T follicular helper cell (primary cell): ENCODE results near the gene ZXDC.

ENCODE experiments used
- DNase-seq: peaks from one replicate; pipeline ENCODE4 v3.0.0-alpha.2; 2020; ENCODE audit warnings: low read depth

ZXDC gene

DNA sequence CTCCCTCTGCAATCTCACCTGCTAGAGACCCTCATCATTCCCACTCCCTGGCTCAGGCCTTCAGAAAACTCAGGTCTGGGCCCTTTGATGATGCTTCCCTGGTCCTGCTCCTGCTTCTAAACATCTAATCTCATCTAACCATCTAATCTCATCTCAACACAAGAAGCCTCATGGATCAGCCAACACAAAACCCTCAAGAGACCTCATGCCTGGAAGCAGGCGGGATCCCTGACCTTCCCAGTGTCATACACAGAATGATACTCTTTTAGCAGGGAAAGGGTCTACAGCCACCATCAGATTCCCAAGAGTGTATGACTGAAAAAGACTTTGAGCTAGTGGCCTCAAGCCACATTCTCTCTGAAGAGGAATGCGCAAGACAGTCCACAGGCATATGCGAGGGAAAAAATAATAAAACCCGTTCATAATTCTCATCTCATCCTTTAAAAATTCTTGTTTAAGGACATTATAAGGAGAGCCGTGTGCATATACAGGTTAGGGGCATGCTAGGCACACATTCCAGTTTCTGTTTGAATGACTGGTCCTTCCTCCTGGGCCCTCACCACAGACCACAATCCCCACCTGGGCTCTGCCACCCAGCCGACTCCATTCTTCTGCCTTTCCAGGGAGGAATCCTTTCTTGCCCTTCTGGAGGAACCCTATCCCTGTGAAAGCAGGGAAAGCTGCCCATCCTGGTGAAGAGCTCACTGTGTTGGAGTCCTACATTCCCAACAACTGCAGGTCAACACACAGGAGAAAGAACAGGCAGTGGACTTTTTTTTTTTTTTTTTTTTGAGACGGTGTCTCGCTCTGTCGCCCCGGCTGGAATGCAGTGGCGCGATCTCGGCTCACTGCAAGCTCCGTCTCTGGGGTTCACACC is 2.2 kb downstream of the ZXDC start:
- no peak for DNase-seq

DNA sequence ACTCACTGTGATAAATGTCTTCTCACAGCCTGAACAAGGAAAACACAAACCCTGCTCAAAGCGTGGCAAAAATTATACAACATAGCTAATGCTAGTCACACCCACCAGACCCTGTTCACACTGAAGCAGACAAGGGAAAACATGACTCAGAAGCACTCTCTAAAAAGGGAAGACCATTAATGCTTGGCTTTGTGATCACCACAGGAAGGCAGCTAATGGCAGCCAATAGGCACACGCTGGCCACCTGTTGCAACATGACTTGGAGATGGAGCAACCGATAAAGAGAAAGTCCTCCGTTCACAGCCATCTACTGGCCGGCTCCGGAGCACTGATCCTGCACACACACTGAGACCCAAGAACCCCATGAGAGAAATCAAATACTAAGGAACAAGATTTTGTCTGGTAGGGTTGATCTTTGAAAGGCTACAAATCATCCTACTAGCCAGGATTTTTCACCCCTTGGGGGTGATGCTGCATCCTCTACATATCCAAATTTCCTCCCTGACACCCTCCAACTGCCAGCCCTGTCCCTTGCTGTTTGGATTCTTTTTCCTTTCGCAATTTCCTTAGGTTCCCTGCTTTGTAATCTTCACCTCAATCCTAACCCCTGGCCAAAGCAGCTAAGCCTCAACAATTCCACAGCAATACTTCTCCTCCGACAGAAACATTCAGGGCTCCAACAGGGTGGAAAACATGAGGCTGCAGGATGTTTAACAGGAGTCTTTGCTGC is 3.2 kb downstream of the ZXDC start:
- no peak for DNase-seq

DNA sequence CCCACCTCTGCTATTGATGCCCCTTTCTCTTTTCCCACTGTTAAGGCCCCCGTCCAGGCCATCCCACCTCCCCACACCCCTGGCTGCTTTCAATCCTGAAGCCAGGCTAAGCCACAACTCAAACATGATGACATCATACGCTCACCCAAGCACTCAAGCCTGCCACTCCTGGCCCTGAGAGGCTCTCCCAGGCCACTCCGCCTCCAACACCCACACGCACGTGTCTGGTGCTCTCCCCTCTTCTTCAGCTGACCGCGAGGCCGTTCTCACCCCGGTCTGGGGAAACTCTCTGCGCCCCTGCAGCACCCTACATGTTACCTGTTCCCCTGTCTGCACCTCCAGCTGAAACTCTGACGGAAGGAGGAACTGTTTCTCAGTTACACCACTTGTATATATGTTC is 6.2 kb downstream of the ZXDC start:
- DNase-seq, result no peak

DNA sequence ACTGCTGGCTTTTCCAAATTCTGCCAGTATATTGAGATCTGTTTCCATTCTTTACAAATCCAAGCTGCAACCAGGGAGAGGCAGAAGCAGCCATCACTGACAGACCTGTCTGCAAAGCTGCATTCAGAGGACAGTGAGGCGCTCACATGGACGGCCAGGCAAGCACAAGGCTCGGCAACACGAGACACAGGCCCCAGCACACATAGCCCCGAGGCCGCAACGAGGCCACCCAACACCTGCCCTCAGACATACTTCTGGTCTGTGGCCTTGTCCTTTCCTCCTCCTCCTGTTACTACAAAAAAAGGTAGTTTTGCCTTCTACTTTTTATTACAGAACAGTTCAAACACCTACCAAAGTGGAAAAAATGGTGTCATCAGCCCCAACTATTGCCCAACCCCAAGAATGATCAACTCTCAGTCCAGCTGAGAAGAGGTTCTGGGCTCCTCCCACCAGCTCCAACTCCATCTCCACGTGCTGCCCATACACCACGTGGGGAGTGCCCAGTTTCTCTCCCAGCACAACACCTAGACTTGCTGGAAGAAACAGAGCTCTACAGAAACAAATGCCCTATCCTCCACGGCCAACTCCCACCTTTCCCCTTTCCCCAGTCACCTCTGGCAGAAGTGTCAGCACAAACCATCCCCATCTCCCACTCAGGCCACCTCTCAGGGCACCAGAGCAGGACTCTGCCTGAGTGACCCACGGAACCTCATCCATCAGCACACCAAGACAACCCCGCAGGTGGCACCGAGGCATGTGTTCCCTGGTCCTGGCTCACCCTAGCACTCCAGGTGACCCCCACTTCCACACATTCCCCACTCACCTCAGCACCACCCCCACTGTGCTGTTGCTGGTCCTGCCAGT is 7.4 kb downstream of the ZXDC start:
- DNase-seq, result no peak

DNA sequence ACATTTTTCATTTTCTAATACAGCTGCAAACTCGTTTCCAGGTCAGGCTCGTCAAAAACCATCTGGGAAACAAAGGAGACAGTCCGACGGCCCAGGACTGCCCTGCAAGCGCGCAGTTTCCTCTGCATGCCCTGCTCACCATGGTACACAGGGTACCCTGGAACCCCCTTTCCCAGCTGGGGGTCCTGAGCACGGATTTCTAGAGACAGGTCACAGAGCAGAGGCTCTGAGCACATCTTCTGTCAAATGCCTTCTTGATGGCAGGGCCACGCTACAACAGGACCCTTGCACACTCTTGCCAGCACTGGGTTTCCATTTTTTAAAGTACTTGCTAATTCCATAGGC is 8.1 kb downstream of the ZXDC start:
- DNase-seq, result no peak

DNA sequence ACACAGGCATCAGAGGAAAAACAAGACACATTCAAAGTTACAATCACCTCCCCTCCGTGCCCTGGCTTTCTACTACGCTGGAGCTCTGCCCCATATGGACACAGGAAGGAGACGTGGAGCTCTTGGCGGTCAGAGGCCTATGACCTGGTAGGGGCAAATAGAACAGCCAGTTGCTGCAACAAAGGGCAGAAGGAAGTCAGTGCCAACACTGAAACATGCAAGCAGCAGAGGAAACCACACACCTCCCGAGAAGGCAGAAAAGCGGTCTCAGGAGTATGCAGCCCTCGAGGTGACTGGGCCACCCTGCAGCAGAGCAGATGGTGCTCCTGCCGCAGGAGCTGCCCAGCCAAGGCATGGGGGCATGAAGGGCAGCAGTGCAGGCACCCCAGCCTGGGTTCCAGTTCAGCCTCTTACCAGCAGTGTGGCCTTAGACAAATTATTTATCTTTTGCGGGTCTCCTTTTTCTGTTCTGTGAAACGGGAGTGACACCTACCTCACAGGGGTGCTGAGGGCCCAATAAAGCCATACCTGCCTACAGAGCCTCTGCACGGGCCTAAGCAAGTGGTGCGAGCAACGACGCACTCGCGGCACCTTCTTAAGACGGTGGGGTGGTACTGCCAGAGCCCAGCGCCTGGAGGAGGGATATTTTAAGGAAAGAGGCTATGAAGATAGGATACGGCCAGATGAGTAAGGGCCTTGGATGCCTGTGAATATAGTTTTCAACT is 8.6 kb downstream of the ZXDC start:
- DNase-seq, result no peak

DNA sequence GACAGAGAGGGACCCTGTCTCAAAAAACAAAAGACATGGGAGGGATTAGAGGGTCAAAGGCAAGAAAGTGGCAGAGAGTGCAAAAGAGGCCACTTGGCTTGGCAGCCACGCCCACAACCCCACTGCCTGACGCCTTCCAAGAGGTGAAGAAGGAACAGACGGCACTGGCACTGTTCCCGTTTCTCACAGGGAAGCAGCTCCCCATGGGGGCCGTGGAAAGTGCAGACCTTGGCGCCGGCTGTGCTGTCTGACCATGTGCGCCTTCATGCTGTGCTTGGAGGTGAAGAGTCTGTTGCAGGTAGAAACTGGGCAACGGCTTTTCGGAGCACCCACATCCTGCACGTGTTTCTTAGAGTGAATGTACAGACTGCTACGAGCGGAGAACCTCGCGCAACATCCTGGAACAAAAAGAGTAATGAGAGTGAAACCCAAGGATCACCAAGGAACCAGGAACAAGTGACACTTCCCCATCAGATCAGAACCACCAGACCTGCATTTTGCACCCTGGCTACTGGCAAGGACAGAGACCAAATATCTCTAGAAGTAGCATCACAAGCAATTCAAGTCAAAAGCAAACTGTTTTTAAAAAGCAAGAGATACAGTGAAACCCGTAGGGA is 9.7 kb downstream of the ZXDC start:
- no peak for DNase-seq

DNA sequence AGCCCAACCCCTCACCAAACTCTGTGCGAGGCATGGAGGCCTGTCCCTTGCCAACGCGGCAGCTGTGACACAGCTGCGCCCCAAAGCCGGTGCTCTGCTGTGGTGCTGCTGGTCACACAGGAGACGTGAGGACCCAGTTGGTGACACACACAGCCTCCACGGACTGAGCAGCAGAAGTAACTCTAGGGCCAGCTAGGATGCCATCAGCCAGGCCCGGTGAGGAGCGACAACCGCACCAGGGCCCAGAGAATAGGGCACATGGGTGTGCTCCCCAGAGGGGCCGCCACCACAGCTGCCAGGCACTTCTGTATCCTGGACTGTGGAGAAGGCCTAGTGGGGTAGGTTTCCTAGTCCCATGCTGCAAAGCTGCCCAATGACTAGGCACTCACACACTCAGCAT is 10.7 kb downstream of the ZXDC start:
- no peak for DNase-seq

DNA sequence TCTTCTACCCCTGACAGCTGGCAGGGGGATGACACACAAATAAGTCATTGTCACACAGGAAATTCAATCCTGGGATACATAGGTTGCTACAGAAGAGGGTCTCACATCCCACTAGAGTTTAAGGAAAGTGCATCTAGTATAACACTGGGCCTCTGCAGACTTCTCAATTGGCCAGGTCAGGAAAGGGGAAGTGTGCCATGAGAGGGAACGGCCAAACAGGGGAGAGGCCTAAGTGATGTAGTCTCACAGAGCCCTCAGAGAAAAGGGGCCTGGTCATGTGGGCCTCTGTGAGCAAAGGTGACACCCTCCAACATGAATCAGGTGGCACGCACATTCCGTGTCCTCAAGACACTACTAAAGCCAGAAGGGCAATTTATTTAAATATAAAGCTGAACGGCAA is 11.2 kb downstream of the ZXDC start:
- DNase-seq, result no peak

DNA sequence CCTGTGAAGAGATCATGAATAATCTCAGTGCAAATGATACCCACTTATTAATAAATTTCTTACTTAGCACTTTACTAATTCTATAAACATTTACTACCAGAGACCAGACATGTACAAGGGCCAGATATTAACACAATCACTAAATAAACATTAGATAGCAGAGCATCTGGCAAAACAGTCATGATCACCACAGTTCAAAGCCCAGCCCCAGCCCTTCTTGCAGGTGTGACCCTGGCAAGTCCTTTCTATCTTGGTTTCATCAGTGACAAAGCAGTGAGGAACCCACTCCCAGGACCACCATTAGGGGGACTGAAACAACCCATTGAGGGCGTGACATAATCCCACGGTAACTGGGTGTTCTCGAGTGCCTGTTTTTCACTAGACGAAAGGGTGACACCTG is 11.6 kb downstream of the ZXDC start:
- DNase-seq, result no peak

DNA sequence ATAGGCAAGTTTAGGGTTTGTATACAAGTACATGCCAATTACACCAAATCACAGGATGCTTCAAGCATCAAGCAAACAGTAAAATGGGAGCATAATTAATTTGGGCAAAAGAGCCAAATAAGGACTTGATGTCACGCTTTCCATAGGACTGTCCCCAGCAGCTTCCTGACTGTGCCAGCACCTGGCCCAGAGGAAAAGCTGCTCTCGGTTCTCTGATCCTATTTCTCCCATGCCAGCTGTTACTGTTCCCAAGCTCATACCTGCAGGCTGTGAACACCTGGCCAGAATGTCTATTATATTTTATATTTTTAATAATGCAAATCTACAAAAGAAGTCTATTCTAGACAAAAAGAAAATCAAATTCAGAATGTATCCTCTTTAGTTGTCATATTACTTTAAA is 12.2 kb downstream of the ZXDC start:
- DNase-seq, result no peak

DNA sequence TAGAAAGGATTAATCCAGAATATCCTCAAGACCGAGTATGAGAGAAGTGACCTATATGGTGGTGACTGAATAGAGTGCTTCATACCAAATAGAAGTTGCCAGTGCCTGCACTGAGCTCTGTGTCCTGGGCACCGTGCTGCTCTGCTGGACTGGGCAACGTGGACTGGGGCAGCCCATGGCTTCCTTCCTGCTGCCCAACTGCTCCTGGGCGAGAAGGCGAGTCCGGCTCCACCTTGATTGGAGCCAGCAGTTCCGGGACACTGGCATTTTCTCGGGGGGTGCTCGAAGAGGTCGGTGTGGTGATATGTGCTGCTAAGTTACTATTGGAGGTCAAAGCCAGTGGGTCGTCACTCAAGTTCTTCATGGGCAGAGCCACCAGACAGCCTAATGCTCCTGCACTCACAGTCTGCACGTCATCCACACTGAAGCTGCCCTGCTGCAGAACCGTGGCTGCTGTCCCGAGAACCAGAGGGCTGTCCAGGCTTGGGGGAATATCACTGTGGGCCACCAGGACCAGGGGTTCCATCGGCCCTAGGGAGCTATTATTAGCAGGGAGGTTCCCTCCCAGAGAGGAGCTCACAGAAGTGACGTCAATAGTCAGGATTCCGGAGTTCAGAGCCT is 14.1 kb downstream of the ZXDC start:
- DNase-seq, result no peak

DNA sequence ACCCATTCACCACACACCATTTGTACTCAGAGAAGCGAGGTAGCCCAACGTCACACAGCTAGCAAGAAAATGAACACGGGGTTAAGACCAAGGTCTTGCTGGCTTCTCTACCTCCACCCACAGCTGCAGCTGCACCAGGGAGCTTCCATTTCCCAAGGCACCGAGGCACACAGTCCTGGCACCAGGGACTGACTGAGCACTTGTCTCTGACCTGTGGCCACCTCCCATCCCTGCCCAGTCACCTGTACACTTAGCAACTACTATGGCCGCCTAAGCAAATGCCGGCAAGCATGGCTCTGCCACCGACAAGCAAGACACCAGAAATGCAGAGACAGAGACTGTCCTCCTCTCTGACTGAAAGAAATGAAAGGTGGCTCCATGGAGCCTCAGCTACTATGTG is 15.3 kb downstream of the ZXDC start:
- DNase-seq, result no peak

DNA sequence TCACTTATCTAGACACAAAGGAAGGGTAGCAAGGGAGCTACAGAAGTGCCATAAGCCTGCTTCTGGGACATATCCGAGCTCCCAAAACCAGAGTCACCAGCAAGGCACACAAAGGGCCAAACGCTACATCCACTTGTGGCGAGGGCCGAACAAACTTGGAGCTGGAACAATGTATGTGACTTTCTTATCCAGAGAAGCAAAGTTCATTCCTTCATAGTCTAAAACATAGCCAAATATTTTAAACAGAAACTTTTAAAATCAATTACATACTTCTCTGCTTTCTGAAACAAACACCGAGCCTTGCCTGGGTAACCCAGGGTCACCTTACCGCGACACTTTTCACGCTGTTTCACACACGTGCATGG is 15.9 kb downstream of the ZXDC start:
- DNase-seq, result no peak

DNA sequence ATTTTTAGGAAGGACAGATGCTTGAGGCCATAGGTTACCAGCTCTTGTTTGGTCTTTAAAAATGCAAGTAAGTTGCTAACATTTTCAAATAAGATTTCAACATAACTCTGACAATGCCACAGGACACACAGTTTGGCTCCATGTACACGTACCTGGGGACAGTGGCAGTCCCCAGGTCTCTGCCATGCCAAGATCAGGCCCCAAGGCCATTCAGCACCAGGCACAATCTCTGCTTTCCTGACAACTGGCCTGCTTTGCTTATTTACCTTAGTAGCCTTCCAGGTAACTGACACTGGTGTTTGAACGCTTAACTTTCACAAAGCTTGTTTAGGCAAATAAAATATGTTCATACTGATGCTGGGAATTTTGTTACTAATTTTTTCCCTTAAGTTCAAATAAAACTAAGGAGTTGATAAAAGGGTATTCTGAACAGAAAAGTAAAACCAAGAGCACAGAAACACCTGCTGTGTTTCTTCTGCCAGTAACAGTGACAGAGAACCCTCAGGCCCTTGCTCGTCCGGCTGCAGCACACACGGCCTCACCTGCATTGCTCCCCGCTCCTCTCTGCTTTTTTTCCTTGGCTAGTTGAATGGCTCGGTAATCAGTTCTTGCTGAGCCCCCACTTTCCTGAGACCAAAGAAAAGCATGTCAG is 16.5 kb downstream of the ZXDC start:
- no peak for DNase-seq

DNA sequence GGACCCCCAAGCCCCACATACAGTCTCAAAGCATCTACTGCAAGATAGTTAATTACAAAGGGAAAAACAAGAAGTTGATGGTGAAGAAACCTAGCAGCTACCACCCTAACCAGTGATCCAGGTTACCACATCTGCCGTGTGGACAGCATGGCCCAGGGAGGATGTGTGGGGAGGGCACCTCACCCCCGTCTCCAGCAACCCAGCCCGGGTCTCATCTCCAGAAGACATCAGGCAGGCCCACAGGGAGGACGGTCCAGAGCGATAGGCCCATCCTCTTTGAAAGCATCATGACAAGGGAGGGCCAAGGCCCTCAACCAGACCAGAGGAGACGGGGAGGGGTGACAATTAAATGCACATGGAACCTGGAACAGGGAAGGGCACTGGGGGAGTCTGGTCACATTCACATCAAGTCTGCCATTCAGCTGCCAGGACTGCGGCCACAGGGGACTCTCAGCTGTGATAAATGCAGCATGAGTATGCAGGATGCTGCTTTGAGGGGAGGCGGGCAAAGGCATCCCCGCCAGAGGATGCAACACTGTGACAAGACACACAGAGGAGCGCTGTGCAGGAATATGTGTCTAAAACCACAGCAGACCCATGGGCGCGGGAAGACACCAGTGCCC is 18.8 kb downstream of the ZXDC start:
- DNase-seq, result no peak

DNA sequence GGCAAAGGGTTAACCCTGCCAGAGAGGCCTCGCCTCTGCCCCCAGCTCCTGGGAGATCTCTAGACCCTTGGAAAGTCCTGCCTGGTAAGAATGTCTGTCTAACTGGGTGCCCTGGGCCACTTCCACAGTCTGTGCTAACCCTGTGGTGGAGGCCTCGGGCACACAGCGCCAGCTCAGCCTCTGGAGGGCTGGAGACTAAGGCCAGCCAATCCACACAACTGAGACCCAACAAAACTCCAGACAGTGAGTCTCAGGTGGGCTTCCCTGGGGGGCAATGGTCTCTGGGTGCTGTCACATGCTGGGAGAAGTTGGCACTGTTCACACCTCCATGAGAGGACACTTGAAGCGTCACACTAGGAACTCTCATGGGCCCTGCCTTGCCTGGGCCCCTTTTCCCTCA is 19.5 kb downstream of the ZXDC start:
- no peak for DNase-seq

DNA sequence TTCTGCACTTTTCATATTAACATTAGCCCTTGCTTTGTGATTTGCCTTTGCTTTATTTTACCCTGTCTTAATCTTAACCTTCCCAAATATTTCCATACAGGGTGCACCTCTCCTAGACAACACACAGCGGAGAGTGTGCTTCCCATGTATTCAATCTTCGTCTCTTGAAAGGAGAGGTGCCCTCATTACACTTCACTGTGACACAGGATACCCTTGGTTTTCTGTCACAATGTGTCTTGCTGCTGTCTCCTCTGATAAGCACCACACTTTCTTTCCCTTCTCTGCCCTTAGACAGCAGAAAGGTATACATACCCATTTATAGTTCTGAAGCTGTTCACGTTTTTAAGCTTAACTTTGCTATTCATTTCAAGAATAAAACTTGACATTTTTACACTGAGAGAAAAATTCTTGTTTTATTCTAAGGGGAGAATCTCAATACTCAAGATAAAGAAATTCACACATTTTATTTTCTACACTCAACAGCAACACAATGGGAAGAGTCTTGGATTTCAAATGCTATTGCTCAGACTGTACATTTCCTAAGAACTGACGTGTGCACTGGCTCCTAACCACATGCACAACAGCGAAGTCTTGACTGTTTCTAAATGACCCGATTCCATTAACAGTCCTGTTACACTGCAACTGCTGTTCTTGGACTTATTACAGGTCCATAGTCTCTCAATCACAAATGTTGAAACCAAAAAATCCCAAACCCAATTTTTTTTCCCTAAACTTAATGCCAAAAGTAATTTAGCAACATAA is 21.1 kb downstream of the ZXDC start:
- DNase-seq, result no peak

DNA sequence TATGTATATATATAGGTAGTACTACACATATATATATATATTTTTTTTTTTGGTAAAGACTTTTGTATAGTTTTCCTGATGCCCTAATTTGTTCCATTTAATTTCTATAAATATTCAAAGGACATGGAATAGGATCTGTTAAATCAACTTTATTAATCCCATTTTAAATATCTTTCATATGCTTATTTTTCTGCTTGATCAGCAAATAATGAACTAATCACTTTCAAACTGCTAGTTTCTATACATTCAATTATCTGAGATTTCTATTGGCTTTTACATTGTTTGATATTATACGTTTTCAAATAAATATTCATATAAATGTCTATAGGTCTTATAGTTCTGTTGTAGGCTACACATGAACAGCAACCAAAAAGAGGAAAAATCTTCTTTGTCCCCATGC is 21.7 kb downstream of the ZXDC start:
- DNase-seq, result no peak
